B cell (primary cell): ENCODE results near the gene CLINT1. TPM values are rescaled to one million over a fixed set of nuclear protein-coding genes. Genes with fewer than 3 reads are reported as not detected.

Experiments used
- ATAC-seq: fragments of 200-7000 bp; cut with Tn5 transposase; one replicate; pipeline ENCODE4 v1.10.0; 2021; ENCODE audit warnings: low read depth, mild to moderate bottlenecking, moderate number of reproducible peaks, moderate library complexity
- CTCF ChIA-PET: fragments of 350-600 bp; sonication (Branson Sonifier 250); formaldehyde crosslinking; loops from one replicate; lab custom pipeline; 2021; ENCODE audit warnings: antibody characterized with exemption, inconsistent platforms; lab: Charles Lee
- POLR2A ChIA-PET: fragments of 350-600 bp; sonication (Branson Sonifier 250); formaldehyde crosslinking; loops from one replicate; lab custom pipeline; 2021; ENCODE audit warnings: antibody characterized with exemption; lab: Charles Lee
- DNase-seq: peaks from one replicate; pipeline ENCODE4 v3.0.0; 2013
- H2AFZ ChIP-seq: 2 replicates; pipeline ENCODE4 v1.6.1; 2012; ENCODE audit warnings: mild to moderate bottlenecking, low read depth, low read length; ENCODE audit not compliant: insufficient read depth, poor library complexity, severe bottlenecking
- H3K27ac ChIP-seq, 2 donors: 1 replicate in 1 of 2; 2 replicates in 1 of 2; pipeline ENCODE4 v1.5.1; 2012 to 2013; ENCODE audit warnings: low read length in 2 of 2, mild to moderate bottlenecking in 2 of 2, moderate library complexity in 1 of 2
- H3K27me3 ChIP-seq, 4 experiments: fragments of 200-600 bp in 1 of 4; sonication (generic) in 1 of 4; replicated peaks in 1 of 4; 1 replicate in 2 of 4; 2 replicates in 2 of 4; pipeline versions ENCODE4 v1.6.1 to v1.7.0; 2013 to 2016; ENCODE audit warnings: low read length in 3 of 4, mild to moderate bottlenecking in 2 of 4, mixed read lengths in 1 of 4, moderate library complexity in 1 of 4; ENCODE audit not compliant: insufficient read depth in 4 of 4, control insufficient read depth in 3 of 4; ENCODE audit errors: control extremely low read depth in 1 of 4
- H3K36me3 ChIP-seq, 2 experiments: replicated peaks in 1 of 2; 1 replicate in 1 of 2; 2 replicates in 1 of 2; pipeline versions ENCODE4 v1.6.1 to v1.7.1; 2013; ENCODE audit warnings: low read length in 1 of 2; ENCODE audit not compliant: insufficient read depth in 2 of 2, control insufficient read depth in 1 of 2; ENCODE audit errors: control extremely low read depth in 1 of 2, extremely low read depth in 1 of 2
- H3K4me1 ChIP-seq, 2 donors: fragments of 200-600 bp in 1 of 2; sonication (generic) in 1 of 2; 1 replicate in 1 of 2; 2 replicates in 1 of 2; pipeline versions ENCODE4 v1.5.1 to v1.6.1; 2013 to 2017; ENCODE audit warnings: low read length in 2 of 2; ENCODE audit not compliant: control insufficient read depth in 2 of 2, insufficient read depth in 2 of 2
- H3K4me2 ChIP-seq: replicated peaks from 2 replicates; pipeline ENCODE3; 2012; ENCODE audit warnings: mild to moderate bottlenecking, low read depth, low read length; ENCODE audit not compliant: poor library complexity, severe bottlenecking
- H3K4me3 ChIP-seq, 5 experiments: fragments of 200-600 bp in 1 of 5; sonication (generic) in 1 of 5; 1 replicate in 3 of 5; 2 replicates in 2 of 5; pipeline versions ENCODE4 v1.5.1 to v1.7.0; 2011 to 2016; ENCODE audit warnings: low read length in 4 of 5, mild to moderate bottlenecking in 4 of 5, low read depth in 2 of 5, control low read depth in 1 of 5, moderate library complexity in 1 of 5; ENCODE audit not compliant: insufficient read depth in 1 of 5; ENCODE audit errors: control extremely low read depth in 1 of 5, extremely low read depth in 1 of 5
- H3K79me2 ChIP-seq: fragments of 200-600 bp; sonication (generic); one replicate; pipeline ENCODE4 v1.6.0; 2016; ENCODE audit warnings: low read length; ENCODE audit not compliant: control insufficient read depth, insufficient read depth
- H3K9ac ChIP-seq: fragments of 200-600 bp; sonication (generic); 2 replicates; pipeline ENCODE4 v1.6.1; 2017; ENCODE audit warnings: mild to moderate bottlenecking, low read length, moderate library complexity
- H3K9me3 ChIP-seq, 3 donors: one replicate each; pipeline versions ENCODE4 v1.6.1 to v1.7.1; 2013; ENCODE audit warnings: low read length in 2 of 3; ENCODE audit not compliant: control insufficient read depth in 2 of 3, insufficient read depth in 1 of 3; ENCODE audit errors: control extremely low read depth in 1 of 3
- H4K20me1 ChIP-seq: 2 replicates; pipeline ENCODE4 v1.6.0; 2012; ENCODE audit warnings: mild to moderate bottlenecking, low read length; ENCODE audit not compliant: insufficient read depth, control insufficient read depth, poor library complexity, severe bottlenecking
- H3K27ac Mint-ChIP-seq: one replicate; pipeline ENCODE4 v1.8.0; 2021; ENCODE audit warnings: mixed read lengths
- H3K27me3 Mint-ChIP-seq: one replicate; pipeline ENCODE4 v1.8.0; 2021; ENCODE audit warnings: mixed read lengths
- H3K4me1 Mint-ChIP-seq: one replicate; pipeline ENCODE4 v1.8.0; 2021; ENCODE audit warnings: mixed read lengths
- H3K4me3 Mint-ChIP-seq: one replicate; pipeline ENCODE4 v1.8.0; 2021; ENCODE audit warnings: mixed read lengths
- H3K9me3 Mint-ChIP-seq: one replicate; pipeline ENCODE4 v1.8.0; 2022; ENCODE audit warnings: mixed read lengths; ENCODE audit not compliant: insufficient read depth
- CTCF ChIP-seq: fragments of 200-600 bp; IDR thresholded peaks from one replicate; pipeline ENCODE4 v1.8.0; 2022; ENCODE audit warnings: antibody characterized with exemption, mild to moderate bottlenecking
- EZH2 ChIP-seq: IDR thresholded peaks from 2 replicates; pipeline ENCODE4 v1.6.1; 2012; ENCODE audit warnings: borderline replicate concordance, low read depth, mild to moderate bottlenecking, moderate library complexity, low read length; ENCODE audit not compliant: insufficient read depth, poor library complexity, severe bottlenecking
- WGBS: methylation state at CpG from one replicate; pipeline ENCODE4 v1.1.5; 2013; ENCODE audit warnings: missing lambda C conversion rate; ENCODE audit not compliant: insufficient coverage; 5-methylcytosine and 5-hydroxymethylcytosine counted together
- intact Hi-C: fragments of 100-400 bp; cut with micrococcal nuclease; formaldehyde crosslinking; loops from one replicate; pipeline ENCODE4 v1.10.0; 2022
- polyA plus RNA-seq: library from polyadenylated mRNA; depleted of rRNA; stranded (reverse); fragments of >200 nt; gene quantifications from 2 replicates; pipeline ENCODE4 v1.2.3, GENCODE V29; 2012
- total RNA-seq, 2 donors: library from RNA; stranded (reverse); fragments of 120-200 nt in 1 of 2; gene quantifications; 1 replicate in 1 of 2; 2 replicates in 1 of 2; pipeline versions ENCODE4 v1.2.3 to v1.2.4, GENCODE V29; 2013 to 2022

Gene CLINT1
- total and polyA plus RNA-seq, 2 donors (not counting 1 experiment from before 2014, with no cell fraction given) = 69.7 to 89.1 TPM

GRCh38 chr5:157743163-157744050, 115.5 kb downstream of the CLINT1 start, which contains the start of gene LSM11:
TSS of gene LSM11 (plus strand) at chr5:157743712. CDS start at chr5:157743751, 39 bp downstream.
- H3K4me2 ChIP-seq = peak within 1 kb of the TSS; percentile 89
- Mint-ChIP-seq H3K27ac (peak within 1 kb of the TSS; percentile 87), H3K4me3 (peak within 1 kb of the TSS; percentile 94), H3K9me3 (no peaks in the 10 kb centered on the region), H3K27me3 (no peaks in the 10 kb centered on the region), H3K4me1 (peaks cover 24% of the 10 kb centered on the region)
- no peaks in the 10 kb centered on the region for H3K9me3 ChIP-seq
- POLR2A ChIA-PET = interaction anchor here (0.6 to 1.1 kb wide), 4 partner anchors 23 to 311 kb away, joined by 3 to 4 read pairs (median 3); no protein-coding TSS in a partner anchor
- DNase-seq (peak; percentile 95), ATAC-seq (peak; percentile 96)
- H3K36me3 ChIP-seq = peaks cover 0 to 4% of the 10 kb centered on the region in 2 experiments
- CTCF ChIA-PET = interaction anchor here (0.6 to 9.0 kb wide), 77 partner anchors 8 to 1387 kb away, joined by 3 to 100 read pairs (median 4); partner anchors contain the start of genes C5orf52, NIPAL4, SOX30 and THG1L
- peak within 1 kb of the TSS; percentile 74 for H3K9ac ChIP-seq
- H3K4me3 ChIP-seq = peak within 1 kb of the TSS; percentile 42 to 81 (median 70)
- peak within 1 kb of the TSS in 1 of 2 donors; percentile 29 for H3K27ac ChIP-seq
- intact Hi-C loops = loop anchor here (1.0 to 5.0 kb wide), 8 partner anchors 12 to 415 kb away; partner anchors contain the start of gene THG1L
- H4K20me1 ChIP-seq = no peaks in the 10 kb centered on the region
- TF ChIP-seq EZH2 (no peak), CTCF (peak; percentile 99)
- H2AFZ ChIP-seq = peak within 1 kb of the TSS; percentile 87
- H3K4me1 ChIP-seq = peaks cover 12 to 13% of the 10 kb centered on the region in 2 donors
- H3K27me3 ChIP-seq = no peaks in the 10 kb centered on the region
- H3K79me2 ChIP-seq = peaks cover 8% of the 10 kb centered on the region
- WGBS = under 1% methylated on average over 77 of the region's 79 CpGs
